HG02981 (cell line): ENCODE data around the gene MYO3B.

Experiments
- ATAC-seq: cut with Tn5 transposase; IDR thresholded peaks from one replicate; pipeline ENCODE4 v1.9.1; 2021; ENCODE audit warnings: mild to moderate bottlenecking, moderate library complexity; ENCODE audit not compliant: unreplicated experiment

MYO3B gene

DNA sequence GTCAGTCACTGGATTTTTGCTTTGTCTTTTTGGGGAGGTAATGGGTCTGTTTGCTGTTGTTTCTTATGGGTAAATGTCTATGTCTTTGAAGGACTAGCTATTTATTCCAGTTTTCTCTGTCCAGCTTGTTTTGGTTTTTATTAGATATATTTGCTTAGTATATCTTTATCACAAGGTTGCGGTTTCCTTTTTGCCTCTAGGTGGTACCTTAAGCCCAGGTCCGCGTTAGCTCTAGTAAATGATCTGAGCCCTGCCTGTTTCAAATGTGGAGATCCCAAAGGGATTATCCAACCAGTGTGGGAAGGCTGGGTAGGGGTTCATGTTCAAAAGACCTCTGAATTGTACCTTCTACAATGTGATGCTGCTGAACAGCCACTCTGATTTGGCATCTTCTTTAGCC, 114.5 kb downstream of the MYO3B start:
- no peak for ATAC-seq

DNA sequence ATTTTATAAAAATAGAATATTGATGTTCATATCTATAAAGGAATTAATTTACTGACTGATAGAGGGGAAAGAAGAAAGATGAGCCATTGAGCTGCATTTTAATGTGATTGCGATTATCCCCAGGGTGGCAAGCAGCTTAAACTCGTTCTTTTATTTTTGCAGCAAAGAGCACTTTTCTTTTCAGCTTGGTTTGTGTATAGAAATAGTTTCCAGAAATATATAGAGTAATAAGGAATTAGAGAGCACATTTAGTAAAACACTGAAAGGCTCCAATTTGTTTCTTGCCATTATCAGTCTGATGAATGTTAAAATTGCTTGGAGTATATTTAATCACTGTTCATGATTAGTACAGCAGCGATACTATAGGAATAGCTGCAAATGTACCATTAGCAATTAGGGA, 119.5 kb downstream of the MYO3B start:
- ATAC-seq, result no peak

DNA sequence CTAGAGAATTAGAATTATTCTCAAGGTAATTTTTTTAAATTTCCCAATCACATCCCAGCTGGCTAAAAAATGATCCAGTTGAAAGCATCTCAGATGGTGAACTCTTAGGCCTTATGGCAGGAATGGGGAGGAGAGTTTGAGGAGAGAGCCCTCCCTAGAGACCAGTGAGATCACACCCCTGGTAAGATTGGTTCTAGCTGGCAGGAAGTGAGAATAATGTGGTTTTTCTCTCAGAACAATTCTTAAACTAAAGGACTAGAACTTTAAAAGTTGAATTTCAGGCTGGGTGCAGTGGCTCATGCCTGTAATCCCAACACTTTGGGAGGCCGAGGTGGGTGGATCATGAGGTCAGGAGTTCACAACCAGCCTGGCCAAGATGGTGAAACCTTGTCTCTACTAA, 120.2 kb downstream of the MYO3B start:
- peak; percentile 89 for ATAC-seq

DNA sequence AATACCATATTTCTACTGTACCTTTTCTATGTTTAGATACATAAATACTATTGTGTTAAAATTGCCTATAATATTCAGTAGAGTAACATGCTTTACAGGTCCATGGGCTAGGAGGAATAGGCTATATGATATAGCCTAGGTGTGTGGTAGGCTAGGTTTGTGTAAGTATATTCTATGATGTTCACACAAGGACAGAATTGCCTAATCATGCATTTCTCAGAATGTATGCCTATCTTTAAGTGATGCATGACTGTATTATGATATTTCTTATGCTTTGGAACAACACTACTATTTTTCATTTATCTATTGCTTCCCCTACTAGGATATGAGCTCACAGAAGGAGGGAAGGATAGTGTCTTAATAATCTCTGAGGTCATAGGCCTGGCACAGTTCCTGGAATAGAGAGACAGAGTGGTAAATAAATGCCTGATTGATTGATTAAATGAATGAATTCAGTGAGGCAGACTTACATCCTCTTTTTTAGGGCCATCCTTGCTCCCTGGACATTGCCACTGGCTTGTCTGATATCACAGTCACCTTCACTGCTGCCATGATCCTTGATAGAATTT, 121.0 kb downstream of the MYO3B start:
- ATAC-seq, result no peak

DNA sequence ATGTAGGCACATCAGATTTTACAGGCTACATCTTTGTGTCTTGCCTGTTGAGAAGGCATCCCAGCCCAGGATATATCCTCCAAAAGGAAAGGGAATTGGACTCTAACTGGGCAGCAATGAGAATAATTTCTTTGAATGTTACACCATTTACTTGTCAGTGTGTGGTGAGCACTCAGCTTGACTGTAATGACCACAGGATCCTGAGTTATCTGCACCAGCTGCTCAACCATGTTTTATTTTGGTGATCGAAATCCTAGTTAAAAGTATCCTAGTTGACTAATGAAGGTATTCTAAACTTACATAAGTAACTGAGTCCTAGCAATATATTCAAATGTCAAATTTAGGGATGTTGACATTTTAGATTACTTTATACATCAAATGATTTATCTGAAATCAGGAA, 123.0 kb downstream of the MYO3B start:
- ATAC-seq, result no peak

DNA sequence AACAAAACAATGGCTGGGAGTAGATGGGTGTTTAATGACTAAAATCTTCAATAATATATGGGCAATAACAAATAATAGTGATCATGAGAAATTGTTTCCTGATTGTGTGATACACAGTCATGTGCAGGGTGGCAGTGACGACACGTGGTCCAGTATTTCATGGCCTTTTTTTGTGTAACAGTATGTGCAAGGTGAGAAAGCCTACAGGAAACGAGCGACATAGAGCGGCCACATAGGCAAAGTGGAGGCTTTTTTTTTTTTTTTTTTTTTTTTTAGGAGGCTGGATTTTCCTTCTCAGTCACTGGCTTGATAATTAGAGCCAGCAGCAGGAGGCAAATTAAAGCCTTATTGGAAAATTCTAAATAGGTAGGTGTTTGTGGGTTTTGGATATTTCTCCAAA, 123.7 kb downstream of the MYO3B start:
- ATAC-seq, result no peak

DNA sequence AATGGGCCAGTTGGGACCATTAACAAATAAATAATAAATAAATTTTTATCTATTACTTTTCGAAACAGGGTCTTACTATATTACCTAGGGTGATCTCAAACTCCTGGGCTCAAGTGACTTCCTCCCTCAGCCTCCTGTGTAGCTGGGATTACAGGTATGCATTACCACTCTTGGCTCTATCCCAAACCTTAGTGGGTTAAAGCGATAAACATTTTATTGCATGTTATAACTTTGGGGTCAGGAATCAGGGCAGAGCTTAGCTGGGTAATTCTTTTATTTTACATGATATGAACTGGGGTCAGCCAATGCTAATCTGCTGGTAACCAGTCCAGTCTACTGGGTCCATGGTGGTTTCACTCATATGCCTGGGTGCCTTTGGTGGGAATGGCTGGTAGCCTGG, 127.8 kb downstream of the MYO3B start:
- ATAC-seq, result no peak

DNA sequence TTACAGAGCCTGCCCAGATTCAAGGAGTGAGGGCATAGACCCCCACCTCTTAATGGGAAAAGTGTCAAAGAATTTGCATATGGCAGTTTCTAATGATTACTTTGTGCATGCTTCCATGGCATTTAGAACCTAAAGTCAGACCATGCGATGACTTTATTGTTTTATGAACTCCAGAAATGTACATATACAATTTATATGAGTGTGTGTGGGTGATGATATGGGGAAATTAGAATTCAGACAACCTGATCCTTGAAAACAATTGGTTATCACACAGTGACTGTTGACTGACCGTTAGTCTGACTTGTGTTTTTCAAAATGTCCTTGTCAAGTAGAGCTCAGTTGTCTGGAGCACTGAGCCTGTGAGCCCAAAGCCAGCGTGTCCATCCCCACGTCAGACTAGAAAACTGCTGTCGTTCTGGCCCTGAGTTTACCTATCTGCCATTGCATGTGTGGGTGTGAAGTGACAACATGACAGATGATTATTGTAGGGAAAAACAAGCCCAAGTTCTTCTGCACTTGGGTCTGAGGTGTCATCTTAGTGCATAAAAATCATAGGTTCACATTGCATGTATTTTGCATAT, 128.4 kb downstream of the MYO3B start:
- no peak for ATAC-seq

DNA sequence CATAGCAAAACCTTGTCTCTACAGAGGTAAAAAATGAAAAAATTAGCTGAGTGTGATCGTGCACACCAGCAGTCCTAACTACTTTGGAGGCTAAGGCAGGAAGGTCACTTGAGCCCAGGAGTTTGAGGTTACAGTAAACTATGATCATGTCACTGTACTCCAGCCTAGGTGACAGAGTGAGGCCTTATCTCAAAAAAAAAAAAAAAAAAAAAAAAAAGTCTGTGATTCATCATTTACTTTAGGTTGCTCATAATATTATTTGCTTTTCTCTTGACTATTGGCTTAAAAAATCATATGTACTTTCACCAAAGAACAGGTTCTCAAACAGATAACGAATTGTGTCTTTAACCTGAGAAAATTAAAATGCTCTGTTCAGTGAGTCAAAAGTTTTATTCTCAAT, 129.1 kb downstream of the MYO3B start:
- ATAC-seq, result no peak

DNA sequence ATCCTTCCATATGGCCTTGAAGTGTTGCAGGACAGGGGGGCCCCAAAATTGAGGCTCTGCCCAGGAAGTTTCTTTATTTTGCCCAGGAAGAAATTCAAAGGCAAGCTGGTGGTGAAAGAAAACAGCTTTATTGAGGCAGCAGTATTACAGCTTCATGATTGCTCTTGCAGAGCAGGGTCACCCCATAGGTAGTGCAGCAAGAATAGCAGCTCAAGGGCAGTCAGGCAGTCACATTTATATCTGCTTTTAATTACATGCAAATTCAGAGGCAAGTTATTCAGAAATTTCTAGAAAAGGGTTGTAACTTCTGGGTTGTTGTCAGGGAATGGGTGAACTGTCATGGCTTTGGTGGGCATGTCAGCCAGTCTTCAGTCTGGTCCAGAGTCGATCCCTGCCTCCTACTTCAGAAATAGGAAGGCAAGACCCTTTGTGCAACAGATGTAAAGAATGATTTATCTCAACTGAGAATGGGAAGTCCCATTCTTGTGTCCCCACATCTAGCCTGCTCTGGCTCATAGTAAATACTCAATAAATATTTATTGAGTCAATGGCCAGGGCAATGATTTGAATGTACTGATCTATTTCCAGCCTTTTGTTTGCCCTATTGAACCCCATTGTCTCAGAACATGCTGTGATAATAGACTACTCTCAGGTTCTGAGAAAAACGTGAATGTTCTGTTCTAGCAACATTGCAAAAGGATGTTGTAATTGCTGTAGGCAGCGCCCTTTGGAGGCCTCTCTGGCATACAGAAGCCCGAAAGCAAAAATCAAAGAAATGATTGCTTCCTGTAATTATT, 129.8 kb downstream of the MYO3B start:
- ATAC-seq, result no peak

DNA sequence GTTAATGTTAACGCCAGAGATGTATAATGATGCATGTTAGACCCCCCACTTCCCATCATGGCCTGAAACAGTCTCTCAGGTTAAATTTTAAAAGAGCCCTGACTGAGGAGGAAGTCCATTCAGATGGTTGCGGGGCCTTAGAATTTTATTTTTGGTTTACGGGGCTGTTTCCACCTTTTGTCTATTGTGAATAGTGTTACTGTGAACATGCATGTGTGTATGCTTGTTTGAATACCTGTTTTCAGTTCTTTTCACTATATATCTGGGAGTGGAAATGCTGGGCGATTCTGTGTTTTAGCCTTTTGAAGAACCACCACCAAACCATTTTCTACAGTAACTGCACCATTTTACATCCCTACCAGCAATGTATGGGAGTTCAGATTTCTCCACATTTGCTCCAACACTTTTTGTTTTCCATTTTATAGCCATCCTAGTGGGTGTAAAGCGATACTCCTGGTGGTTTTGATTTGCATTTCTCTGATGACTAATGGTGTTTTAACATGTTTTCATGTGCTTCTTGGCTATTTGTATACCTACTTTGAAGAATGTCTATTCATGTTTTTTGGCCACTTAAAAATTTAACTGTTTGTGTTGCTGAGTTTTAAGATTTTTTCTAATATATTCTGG, 133.0 kb downstream of the MYO3B start:
- ATAC-seq, result no peak

DNA sequence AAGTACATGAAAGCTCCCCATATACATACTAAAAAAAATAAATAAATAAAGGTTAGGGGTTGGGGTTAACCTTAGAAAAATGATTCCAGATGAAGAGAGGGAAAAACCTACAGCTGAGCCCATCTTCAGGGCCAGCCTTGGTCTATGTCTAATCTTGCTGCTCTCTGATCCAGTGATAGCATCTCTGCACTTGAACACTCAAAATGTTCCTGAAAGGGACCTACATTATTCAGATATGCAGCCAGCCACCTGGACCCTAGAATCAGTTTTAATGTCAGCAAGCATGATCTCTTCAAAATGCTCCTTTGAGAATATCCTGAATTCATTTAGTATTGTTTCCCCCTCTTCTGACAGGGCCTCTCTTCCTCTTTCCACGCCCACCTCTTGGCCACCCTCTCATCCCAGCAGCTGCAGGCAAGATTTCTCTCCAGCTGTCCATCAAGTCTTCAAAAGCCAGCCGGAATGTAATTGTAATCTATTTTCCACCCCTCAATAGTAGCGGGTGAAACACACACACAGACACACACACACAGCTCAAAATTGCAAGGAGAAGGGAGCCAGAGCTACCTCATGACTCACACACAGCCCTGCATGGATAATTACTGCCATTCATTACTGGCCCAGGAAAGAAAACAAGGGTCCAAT, 135.5 kb downstream of the MYO3B start:
- ATAC-seq, result no peak

DNA sequence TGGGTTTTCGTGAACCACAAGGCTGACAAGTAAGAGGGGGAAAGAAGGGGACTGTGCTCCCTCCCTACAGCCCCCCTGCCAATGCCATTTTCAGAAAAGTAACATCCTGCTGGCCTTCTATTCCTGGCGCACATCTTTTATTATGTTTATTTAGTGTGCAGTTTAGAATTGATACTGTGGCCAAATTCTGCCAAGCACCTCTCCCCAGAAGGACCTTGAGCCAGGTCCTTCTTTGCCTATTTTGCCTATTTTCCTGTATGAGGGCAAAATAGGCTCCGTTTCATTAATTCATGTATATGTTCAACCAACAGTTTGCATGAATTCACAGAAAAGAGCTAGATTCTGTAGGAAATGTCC, 136.0 kb downstream of the MYO3B start:
- no peak for ATAC-seq

DNA sequence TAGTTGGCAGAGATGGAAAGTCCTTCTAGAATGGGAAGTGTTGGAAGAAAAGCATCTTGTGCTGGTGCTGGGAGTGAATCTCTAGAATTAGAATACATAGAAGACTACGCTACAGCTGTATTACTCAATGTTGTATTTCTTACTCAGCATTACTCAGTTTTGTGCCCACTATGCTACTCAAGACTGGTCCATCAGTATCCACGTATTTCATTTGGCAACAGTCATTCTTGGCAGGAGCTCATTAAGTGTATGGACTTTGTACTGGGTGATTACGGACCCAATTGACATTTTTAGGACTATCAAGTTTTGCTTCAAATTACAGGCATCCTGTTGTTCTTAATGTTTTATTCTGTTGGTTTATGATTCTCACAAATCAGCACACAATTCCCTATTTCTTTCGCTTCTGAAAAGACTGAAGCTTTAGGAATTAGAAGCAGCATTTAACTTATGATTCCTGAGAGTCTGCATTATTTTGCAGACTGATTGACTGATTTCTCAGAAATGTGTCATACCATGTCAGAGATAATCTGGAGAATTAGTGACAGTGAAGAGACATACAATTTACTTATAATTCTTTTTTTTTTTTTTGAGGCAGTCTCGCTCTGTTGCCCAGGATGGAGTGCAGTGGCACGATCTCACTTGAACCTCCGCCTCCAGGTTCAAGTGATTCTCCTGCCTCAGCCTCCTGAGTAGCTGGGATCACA, 136.9 kb downstream of the MYO3B start:
- no peak for ATAC-seq

DNA sequence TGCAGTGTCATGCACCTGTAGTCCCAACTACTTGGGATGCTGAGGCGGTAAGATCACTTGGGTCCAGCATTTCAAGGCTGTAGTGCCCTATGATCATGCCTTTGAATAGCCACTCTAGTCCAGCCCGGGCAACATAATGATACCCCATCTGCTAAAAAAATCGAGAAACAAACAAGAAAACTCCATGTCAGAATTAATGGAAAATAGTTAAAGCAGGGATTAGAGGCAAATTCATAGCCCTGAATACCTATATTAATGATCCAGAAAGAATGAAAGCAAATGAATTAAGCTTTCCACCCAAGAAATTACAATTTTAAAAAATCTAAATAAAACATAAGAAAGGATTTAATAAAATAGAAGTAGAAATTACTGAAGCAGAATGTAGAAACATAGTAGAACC, 143.0 kb downstream of the MYO3B start:
- no peak for ATAC-seq

DNA sequence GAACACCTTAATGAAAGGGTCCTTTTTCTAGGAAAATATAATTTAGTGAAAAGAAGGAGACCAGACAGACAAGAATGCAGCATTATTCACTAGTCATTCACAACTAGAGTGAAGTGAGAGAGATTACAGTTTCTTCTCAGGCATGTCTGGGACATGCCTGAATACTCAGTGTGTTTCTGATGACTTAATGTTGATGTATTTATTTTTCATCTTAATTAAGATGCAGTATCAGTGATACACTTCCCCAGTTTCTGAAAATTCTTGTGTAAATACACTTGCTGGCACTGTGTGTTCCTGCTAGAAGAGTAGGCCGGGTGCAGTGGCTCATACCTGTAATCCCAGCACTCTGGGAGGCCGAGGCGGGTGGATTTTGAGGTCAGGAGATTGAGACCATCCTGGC, 143.6 kb downstream of the MYO3B start:
- no peak for ATAC-seq

DNA sequence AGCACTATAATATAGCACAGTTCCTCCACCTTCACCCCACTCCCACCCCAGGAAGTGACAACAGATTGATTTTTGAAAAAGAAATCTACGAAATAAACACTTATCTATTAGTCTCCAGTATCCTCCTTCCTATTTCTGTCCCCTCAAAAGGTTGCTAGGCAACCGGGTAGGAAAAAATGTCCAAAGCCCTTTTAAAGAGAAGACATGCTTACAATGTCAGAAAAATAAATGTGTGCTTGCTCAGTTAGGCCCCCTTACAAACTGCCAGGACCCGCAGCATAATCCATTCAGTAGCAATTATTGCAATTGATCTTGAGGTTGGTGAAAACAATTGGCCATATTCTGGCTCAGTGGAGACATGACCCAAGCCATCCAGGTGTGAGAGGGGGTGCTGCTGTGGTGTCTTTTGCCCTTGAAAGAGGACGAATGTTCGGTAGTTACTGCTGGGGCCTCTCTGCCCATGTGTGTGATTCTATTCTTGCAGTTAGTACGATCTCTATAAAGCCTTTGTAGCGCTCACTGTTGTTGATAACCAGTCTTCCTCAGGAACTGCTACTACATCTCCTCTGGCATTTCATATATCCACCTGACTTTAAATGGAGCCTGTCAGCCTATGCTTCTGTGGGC, 144.3 kb downstream of the MYO3B start:
- no peak for ATAC-seq

DNA sequence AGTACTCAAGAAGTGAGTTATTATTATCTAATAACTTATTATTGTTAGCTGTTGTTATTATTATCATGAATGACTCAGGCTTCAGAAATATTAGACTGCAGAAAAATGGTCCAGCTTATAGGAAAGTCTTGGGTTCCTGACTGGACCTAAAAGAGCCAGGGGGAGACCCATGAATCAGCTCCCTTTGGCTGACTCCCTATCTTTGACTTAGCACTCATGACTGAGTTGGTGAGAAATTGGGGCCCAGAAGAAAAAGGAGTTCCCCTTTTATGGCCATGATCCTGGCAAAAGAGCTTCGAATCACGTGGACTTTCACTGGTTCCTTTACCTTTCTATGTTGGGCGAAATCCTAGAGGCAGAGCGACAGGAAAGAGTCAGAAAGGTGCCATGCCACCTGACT, 145.8 kb downstream of the MYO3B start:
- ATAC-seq, result no peak

DNA sequence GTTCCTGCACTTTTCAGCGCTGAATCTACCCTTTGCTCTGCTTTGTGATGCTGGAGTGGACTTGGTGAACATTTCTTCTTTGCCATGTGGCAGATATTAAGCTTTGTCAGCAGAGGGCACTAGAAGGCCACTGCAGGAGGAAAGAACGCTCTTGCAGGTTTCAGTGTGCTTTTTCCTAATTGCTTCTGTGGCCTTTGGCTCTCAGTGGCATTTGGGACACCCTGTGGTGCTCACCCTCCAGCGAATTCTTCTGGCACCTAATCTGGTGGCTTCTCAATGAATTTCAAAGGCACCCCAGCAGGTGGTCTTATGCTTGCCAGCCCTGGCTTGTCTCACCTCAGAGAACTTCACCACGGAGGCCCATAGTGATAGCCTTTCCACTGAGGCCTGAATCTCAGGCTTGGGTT, 146.7 kb downstream of the MYO3B start:
- ATAC-seq, result no peak

DNA sequence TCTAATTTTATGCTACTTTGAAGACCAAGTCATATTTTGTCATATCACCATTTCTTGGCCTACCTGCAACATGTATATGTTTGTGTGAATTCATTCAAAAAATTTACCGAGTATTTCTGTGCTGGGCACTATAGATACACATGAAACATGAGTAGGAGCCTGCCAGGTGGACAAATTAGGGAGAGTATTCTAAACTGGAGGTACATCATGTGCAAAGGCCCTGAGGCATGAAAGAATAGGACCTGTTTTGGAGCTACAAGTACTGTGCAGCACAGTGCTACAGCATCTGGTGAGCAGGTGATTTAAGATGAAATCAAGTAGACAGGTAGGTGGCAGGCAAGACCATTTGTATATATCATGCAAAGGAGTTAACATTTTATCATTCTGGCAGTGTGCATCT, 152.9 kb downstream of the MYO3B start:
- ATAC-seq, result no peak
